ENCODE measurements around the gene KLHDC7B.
A peak's percentile ranks its signal among the peaks of the same experiment; 100 is the strongest.

Gene KLHDC7B

DNA sequence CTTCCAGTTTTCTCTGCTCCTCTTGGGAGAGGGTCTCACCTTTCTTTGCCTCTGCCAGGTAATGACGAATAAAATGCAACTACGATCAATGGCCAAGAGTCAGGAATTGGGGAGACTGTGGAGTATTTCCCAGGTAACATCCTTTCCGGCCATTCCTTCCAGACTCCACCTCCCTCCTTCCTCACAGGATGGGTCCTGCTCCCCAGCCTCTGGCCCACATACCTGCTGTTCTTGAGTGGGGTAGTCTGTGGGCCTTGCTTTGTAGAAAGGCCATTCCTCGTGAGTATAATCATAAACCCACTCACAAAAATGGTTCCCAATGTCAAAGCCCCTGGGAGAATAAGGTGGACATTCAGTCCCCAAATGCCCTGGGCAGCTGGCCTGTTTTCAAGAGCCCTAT lies 34.1 kb downstream of the KLHDC7B start:
- TF ChIP-seq, protein P1, sequence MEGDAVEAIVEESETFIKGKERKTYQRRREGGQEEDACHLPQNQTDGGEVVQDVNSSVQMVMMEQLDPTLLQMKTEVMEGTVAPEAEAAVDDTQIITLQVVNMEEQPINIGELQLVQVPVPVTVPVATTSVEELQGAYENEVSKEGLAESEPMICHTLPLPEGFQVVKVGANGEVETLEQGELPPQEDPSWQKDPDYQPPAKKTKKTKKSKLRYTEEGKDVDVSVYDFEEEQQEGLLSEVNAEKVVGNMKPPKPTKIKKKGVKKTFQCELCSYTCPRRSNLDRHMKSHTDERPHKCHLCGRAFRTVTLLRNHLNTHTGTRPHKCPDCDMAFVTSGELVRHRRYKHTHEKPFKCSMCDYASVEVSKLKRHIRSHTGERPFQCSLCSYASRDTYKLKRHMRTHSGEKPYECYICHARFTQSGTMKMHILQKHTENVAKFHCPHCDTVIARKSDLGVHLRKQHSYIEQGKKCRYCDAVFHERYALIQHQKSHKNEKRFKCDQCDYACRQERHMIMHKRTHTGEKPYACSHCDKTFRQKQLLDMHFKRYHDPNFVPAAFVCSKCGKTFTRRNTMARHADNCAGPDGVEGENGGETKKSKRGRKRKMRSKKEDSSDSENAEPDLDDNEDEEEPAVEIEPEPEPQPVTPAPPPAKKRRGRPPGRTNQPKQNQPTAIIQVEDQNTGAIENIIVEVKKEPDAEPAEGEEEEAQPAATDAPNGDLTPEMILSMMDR (IDR thresholded peaks at IDR 0.05; ENCODE audit: extremely low read depth, insufficient read depth, missing control alignments), result no peak
- in situ Hi-C loops (cut with MboI; ENCODE audit: low pct_unique_long_range_greater_than_20kb, low sequenced_read_pairs, unreplicated experiment), result no loop called here
- no peak for DNase-seq (ENCODE audit: low spot score)

DNA sequence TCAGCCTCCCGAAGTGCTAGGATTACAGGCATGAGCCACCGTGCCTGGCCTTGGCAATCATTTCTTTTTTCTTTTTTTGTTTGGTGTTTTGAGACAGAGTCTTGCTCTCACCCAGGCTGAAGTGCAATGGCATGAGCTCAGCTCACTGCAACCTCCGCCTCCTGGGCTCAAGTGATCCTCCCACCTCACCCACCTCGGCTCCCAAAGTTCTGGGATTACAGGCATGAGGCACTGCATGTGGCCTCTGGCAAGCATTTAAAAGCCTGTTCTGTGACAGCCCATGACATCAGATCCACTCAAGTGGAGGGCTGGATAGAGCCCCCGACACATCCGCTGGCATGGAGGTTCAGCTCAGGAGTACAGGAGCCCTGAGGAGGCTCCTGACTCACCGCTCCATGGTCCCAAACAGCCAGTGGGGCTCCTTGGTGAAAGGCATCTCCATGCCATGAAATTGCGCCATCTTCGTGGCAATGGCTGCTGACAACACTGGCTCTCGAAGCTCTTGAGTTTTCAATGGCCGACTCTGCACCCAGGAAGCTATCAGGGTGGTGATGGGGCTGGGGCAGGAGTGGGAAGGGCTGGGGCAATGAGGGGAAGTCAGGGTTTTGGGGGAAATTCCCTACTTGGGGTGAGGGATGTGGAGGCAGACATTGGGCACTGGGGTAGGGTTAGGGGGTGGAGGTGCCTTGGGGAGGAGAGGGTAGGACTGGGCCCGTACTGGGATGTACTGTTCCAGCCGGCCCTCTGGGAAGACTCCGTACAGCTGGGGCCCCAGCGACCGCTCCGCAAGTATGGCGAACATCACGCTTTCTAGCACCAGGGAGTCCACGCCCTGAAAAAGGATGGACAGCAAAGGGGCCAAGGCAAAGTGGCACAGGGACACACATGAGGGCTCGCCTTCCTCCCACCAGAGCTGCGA lies 35.6 kb downstream of the KLHDC7B start:
- TF ChIP-seq, protein P1 (IDR thresholded peaks at IDR 0.05; ENCODE audit: extremely low read depth, insufficient read depth, missing control alignments), result no peak
- no peak for DNase-seq (ENCODE audit: low spot score)
- in situ Hi-C loops (cut with MboI; ENCODE audit: low pct_unique_long_range_greater_than_20kb, low sequenced_read_pairs, unreplicated experiment), result no loop called here

DNA sequence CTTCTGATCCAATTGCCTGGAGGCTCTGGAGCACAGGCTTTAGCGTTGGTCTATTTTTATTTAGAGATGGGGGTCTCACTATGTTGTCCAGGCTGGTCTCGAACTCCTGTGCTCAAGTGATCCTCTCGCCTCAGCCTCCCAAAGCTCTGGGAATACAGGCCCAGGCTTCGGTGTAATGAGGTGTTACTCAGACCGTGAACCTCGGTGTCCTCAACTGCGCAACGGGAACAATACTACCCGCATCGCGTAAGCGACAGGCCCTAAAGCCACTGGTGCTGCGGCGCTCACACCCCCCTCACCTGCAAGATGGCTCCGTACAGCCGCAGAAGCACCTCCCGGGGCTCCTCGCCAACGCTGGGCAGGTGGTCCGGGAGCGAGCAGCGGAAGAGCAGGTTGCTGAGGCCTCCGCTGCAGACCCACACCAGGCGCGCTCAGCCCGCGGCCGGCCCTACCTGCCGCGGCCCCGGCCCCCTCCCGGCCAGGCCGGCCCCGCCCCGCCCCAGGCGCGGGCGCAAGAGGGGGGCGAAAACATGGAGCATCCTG lies 36.3 kb downstream of the KLHDC7B start:
- DNase-seq (ENCODE audit: low spot score), result peak; percentile 64
- TF ChIP-seq, protein P1 (IDR thresholded peaks at IDR 0.05; ENCODE audit: extremely low read depth, insufficient read depth, missing control alignments), result no peak
- in situ Hi-C loops (cut with MboI; ENCODE audit: low pct_unique_long_range_greater_than_20kb, low sequenced_read_pairs, unreplicated experiment), result no loop called here

DNA sequence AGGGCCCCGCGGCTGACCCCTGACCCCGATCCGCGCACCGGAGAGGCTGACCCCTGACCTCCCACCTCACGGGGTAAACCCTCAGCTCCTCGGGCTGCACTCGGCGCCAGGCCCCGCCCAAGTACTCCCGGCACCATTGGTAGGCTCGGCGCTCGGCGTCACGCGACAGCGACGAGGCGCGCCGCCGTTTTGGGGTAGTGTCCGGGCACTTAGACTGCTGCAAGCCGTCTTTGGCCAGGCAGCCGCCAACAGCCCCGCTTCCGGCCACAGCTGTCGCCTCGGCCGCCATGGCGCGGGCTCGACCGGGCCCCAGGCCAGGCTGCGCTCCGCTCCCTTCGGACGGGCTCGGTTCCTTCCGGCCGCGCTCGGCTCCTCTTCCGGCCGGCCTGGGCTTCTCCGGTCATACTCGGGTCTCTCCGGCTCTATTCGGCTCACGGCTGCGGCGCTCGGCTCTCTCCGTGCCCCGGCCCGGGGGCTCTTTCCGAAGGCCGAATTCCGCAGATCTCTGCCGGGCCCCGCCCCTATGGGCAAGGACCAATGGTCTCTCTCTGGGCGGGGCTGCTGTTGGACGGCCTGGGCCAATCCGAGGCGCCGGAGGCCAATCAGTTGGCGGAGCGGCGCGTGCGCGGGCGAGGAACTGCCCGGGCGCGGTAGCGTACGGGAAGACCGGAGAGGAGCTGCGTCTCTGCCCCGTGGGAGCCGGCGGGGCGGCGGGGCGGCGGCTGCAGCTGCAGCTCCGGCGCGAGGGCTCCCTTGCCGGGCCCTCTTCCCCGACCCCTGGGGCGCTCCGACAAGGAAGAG lies 37.0 kb downstream of the KLHDC7B start, which contains the start of gene CHKB:
Gene CHKB, minus strand, starts transcription at position 357 of the 801 bp plus-strand sequence. Its CDS starts 68 bp downstream, at position 289.
- DNase-seq (ENCODE audit: low spot score), result peak; percentile 100
- in situ Hi-C loops (cut with MboI; ENCODE audit: low pct_unique_long_range_greater_than_20kb, low sequenced_read_pairs, unreplicated experiment), result no loop called here
- TF ChIP-seq, protein P1 (IDR thresholded peaks at IDR 0.05; ENCODE audit: extremely low read depth, insufficient read depth, missing control alignments), result no peak

DNA sequence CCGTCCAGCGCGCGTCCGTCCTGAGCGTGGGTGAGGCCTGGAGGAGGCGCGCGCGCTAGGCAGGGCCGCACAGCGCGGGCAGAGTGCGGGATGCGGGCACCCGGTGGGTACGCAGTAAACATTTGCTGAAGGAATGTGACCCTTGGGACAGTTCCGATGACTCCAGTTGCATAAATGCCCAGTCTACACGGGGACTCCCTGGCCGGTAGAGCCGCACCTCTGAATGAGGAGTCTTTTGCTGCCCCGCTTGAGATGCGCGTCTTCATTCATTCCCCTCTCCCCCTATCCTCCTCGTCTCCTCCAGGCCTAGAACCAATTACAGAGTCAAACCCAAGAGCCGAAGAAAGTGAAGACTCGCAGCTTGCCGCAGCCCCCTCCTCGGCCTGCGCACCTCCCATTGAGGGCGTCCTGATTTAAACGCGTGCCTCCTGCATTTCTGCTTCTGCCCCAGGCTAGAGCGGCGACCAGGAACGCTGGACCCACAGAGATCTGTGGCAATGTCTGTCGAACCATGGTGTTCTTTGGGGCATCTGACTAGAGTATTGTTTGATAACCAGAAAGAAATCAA lies 37.7 kb downstream of the KLHDC7B start:
- TF ChIP-seq, protein P1 (IDR thresholded peaks at IDR 0.05; ENCODE audit: extremely low read depth, insufficient read depth, missing control alignments), result no peak
- DNase-seq (ENCODE audit: low spot score), result peak; percentile 32
- in situ Hi-C loops (cut with MboI; ENCODE audit: low pct_unique_long_range_greater_than_20kb, low sequenced_read_pairs, unreplicated experiment), result no loop called here

Measured in GM13977 (cell line).